GM18520 (cell line): Measurements from ENCODE around the gene JAZF1.
"Not testable (repeated sequence)": the region's sequence is repeated elsewhere in the genome, so short reads cannot be mapped to it uniquely, and the experiment has no call there.

Experiments
- ATAC-seq: cut with Tn5 transposase; IDR thresholded peaks from one replicate; pipeline ENCODE4 v1.9.1; 2021; ENCODE audit not compliant: unreplicated experiment

JAZF1 gene

DNA sequence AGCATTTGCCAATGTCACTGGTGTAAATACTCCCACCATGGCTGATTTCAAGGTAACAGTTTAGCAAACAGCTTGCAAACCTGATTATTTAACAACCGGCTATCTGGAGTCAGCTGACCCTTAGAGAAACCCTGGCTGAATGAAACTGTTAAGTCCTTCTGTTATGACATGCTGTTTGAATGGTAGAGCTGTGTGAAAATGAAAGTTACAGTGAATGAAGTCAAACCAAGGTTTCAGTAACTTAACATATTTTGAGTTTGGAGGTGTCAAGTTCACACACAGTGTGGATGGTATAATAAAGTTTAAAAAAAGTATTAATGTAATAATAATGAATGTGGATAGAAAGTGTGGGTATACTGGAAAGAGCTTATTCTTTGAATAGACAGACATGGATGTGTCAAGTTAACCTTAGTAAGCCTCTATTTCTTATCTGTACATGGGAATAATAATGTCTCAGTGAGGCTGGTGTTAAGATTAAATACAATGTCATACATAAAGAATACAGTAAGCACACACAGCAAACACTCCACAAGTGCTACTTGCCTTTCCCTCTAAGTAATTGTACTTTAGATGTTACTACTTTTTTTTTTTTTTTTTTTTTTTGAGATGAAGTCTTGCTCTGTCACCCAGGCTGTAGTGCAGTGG is 290.3 kb downstream of the JAZF1 start:
- ATAC-seq, result peak; percentile 97

DNA sequence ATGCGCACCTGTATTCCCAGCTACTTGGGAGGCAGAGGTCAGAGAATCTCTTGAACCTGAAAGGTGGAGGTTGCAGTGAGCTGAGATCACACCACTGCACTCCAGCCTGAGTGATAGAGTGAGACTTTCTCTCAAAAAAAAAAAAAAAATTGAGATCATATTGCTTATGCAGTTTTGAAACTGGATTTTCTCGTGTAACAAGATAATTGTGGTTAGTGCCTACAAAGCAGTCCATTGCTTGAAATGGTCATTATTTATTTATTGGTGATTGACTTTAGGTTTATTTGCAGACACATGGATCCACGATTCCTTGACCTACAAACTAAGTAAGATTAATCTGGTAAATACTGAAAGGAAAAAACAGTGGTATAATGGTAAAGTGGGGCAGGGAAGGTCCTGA is 290.8 kb downstream of the JAZF1 start:
- ATAC-seq, result no peak

DNA sequence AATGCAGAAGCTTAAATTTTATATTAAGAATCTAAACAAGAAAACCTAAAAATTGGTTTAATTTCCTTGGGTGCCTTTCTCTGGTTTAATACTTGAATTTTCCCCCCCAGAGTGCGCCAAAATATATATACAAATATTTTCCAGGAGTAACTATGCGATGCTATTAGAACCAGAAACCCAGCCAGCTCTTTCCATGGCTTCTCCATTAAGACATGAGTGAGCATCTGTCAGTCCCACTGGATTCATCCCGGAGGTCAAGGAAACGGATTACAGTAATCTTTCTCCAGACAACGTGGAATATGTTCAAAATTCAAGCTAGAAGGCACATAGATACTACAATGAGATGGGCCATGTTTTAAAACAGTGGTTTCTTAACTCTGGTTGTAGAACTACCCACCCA is 291.9 kb downstream of the JAZF1 start:
- ATAC-seq, result no peak

DNA sequence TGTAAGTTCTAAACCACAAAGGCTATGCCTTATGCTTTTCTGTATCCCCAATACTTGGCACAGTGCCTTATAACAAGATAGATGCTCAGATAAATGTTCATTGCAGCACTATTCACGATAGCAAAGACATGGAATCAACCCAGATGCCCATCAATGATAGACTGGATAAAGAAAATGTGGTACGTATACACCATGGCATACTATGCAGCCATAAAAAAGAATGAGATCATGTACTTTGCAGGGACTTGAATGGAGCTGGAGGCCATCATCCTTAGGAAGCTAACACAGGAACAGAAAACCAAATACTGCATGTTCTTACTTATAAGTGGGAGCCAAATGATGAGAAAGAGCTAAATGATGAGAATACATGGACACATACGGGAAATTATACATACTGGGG is 293.9 kb downstream of the JAZF1 start:
- ATAC-seq, result not testable (repeated sequence)

DNA sequence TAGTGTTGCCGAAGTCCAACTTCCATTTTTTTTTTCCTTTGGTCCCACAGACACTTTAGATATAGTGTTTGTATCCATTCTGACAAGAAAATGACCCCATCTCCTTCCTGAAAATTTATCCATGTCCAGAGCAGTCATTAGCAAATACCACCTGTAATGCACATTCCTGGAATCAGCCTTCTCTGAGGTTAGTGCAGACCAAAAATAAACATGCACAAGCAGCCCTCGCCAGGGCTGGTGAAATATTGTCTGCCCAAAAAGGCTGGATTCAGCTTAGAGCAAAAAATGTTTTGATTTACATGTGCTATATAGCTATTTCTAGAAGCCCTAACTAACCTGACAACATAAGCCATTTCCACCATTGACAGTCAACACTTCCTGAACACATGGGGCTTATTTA is 294.9 kb downstream of the JAZF1 start:
- no peak for ATAC-seq

DNA sequence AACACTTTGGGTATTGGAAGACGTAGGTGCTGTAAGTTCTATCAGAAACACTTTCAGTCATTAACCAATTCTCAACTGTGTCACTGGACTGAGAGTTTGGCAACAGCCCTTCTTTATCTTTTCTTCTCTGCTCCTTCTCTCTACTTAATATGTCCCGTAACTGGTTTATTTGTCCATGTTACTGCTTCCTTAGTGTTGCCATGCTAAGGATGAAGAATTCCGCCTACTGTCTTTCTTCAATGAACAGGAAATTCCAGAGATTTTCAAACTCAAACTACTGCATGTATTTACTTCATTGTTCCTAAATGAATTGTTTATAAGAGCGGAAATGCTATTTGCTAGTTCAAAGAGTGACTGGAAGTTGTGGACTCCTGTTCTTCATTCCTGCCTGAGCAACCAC is 296.9 kb downstream of the JAZF1 start:
- no peak for ATAC-seq

DNA sequence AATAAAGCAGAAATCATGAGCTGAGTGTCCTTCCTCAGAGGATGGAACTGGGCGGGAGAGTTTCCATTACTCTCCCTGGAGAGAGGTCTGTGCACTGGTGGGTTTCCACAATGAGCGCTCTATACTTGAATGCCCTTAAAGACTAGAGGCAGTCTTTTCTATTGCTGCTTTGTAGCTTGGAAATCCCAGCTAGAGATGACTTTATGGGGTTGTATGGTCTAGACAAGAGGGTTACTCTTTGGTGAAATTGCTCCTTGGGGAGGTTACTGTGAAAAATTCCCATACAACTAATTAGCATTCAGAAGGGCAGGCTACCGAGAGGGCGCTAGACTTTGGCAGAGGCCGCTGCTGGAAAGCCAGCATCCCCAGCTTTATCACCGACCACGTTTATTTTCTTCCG is 303.8 kb downstream of the JAZF1 start:
- ATAC-seq, result no peak

DNA sequence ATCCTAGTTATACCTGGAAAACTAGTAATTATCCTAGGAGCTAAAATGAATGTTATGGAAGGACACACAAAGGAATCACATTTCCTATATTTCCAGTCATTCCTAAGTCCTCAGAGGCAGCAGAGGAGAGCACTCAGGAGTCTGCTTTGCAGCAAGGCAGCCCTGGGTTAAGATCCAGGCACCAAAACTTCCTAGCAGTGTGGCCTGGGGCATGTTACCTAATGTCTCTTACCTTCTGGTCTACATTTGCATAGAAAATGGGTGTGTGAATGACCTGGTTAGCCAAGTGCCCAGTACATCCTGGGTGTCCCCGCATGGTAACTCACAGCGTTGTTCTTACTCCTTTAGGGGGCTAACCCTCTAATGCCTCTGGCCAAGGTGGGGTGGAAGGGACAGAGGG is 304.8 kb downstream of the JAZF1 start:
- no peak for ATAC-seq

DNA sequence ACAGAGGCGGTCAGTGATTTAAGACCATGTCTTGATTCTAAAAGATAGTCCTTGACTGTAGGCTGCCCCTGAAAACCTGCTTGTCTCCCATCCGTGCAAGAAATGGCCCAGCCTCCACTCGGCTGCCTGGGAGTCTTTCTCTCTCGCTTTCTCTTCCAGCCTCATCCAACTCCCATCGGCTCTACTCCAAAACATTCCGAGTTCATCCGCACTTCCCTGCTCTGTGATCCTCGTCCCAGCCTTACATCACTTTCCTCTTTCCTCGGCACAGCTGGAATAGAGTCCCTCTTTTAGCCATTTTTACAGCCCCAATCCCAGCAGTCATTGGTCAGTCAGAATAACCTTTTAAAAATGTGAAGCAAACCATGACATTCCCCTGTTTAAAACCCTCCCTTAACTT is 305.5 kb downstream of the JAZF1 start:
- ATAC-seq, result no peak

DNA sequence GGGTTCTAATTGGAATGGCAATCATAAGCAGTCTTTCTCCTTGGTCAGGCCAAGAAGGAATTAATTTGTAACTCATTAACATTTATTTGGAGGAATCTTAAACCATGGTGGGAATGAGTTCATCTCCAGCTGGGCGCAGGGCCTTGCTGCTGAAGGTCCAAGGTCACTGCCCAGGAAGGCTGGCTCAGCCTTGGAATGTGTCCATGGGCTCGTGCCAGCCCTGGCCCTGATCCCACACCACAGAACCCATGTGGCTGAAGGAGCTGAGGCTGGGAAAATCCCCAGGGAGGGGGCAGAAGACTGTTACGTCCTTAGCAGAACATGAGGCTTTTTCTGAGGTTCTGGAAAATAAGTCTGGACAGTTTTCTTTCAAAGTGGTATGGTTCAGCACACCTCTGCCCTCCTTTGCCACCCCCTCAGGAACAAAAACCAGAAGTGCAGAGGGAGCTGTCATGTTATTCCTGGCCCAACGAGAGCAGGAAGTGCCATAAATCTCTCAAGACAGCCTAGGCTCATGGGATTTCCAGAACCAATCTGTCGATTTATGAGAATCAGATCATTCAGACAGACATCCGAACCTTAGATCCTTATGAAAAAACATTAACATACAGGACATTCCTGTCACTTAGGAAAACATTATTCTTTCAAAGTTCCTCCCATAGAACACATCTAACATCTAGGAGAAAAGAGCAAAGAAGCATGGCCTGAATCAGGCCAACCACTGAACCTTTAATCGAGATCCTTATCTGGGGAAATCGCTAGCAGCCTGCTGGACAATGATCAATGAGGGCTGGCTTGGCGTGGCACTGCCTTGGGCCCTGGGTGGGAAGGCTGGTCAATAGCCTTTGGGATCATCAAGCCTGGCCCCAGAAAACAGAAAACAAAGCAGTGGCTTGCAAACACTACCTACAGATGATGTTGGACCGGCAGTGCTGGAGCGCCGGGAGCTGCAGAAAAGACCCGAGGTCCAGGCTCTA is 306.3 kb downstream of the JAZF1 start:
- ATAC-seq, result no peak

DNA sequence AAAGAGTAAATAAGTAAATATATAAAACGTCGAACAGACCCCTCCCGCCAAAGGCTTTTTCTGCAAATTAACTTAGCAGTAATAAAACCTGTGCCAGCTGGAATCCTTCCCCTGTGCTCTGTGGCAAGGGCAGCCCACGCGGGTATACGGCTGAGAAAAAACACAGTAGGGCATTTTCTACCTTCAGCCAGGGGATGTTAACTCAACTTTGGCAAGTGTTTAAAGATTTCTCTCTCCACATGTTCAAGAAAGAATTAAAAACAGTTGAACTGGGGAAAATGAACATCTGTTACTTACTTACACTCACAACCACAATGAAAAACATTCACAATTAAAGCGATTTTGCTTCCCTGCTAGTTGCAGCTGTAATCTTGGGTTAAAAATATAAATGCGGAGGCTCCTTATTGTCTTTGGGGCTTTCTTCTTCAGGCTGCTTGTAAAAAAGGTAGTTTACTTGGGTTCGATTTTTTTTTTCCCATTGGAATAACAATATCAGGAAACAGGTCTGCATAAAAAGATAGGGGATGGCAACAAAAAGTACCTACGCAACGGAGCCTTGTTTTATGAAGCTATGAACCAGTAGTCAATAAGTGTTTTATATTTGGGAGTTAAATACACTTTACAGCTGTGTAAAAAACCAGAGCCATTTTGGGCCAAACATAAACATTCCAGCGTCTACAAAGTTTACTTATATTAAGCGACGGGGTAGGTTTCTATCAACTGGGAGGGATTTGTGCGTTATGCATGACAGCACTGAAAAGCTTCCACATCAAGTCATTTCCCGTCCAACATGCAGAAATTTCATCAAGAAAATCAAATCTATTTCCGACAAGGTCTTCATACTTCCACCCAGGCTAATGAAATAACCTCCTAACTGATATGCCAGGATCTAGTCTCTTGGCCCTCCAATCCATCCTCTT is 308.0 kb downstream of the JAZF1 start:
- no peak for ATAC-seq

DNA sequence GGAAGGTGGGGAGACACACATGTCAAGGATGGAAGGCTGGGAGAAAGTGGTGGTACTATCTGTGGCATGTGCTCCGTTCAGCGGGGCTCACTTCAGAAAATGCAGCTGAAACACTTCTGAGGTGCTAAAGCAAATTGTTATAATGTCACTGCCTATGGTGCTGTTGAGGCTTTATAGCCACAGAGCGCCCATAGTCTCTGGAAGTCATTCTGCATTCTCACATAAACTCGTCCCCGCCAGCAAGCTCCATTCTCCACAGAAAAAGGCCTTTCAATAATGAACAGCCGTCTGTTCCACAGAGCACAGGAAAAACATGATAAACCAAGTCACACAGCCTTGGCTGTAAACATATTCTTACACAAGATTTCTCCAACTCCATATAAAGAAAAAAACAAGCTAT is 308.7 kb downstream of the JAZF1 start:
- no peak for ATAC-seq

DNA sequence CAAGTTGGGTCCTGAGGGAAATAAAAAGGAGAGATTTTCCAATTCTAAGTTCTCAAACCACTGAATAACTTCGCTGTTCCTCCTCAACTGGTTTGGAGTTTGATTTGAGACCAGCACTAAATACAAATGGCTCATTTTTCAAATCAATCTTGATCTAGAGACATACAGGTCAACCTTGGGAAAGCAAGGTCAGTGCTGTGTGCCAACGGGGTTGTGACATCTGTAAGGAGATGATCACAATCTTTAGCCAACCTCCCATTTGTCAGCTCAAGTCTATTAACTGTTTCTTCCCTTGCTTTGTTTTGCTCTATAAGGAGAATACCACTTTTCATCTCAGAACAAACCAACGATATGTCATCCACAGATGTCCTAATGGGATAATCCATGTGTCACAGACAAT is 309.5 kb downstream of the JAZF1 start:
- ATAC-seq, result no peak

DNA sequence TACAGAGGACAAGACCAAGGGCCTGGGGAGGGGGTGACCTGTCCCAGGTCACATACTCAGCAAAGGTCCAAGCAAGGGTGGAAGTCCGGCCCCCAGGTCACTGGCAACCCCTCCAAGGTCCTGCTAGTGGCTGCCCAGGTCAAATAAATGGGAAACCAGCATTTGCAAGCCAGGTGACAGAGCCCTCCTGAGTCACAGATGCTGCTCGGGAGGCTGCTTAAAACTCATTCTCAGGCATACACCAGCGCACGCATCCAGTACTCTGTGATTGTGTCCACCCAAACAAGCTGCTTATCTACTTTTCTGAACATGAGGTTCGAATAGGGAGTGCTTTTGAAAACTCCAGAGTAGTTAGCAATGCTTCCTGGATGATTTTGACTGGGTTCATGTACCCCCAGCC is 310.0 kb downstream of the JAZF1 start:
- no peak for ATAC-seq

DNA sequence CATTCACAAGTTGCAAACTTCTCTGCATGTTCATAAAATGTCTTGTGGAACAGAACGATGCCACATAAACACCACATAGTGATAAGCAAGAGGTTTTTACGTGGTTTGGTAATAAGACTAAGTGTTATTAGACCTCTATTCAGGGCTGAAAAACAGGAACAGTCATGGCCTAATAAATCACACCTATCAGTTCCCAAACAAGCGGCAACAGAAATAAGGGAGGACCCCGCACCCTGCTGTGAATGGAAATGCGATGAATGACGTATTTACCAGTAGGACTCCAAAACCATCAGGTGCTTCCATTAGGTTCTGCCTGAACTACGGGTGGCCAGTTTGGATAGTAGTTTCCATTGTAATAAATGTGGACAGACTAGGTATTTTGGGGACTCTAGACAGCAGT is 311.5 kb downstream of the JAZF1 start:
- no peak for ATAC-seq

DNA sequence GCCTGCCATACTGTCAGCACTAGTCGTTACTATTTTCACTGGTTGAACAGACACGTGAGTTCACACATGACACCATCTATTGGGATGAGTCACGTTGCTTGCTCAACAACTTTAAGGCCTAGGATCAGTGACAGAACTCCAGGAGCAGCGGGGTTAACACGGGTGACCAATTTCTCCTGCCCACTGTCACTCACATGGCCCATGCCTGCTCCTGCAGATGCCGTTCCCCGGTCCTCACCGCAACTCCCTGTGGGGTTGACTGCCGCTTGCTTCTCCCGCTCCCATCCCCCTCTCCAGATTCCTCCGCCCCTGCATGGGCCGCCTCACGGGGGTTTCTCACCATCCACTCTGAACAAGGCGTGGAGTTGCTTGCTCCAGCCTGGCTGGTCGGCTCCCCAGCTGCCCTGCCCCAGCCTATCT is 312.5 kb downstream of the JAZF1 start:
- no peak for ATAC-seq

DNA sequence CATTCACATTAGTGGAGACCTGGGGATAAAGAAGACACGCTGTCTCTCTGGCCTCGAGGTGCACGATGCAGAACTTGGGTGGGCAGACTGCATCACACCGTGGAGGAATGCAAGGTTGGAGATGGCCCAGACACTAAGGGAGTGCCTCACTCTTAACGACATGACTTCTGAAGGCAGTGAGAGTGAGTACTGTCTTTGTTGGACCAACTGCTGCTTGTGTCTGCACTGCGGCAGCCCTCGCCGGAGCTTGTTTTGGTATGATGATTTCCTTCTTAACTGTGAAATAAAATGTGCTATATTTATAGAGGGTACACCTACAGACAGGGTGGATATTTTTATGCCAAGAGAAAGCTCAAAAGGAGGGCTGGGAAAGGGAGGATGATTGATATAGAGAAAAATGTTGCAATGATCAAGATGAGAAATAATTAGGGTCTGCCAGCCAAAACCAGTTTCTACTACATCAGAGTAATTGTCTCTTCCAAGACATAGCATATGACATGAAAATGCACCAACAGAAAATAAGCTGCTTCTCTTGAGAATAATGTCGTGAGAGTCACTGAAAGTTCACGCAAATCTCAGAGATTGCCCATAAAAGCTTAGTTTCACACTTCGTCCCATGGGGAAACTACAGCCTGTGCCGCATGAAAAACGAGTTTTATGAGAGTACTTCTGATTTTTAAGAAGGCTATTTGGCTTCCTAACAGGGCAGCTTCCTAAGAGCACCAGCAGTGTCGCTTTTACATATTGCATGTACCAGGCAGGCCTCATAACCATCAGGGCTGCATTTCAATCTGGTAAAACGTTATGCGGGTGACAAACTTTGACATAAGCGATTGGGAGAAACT is 313.5 kb downstream of the JAZF1 start:
- ATAC-seq, result no peak

DNA sequence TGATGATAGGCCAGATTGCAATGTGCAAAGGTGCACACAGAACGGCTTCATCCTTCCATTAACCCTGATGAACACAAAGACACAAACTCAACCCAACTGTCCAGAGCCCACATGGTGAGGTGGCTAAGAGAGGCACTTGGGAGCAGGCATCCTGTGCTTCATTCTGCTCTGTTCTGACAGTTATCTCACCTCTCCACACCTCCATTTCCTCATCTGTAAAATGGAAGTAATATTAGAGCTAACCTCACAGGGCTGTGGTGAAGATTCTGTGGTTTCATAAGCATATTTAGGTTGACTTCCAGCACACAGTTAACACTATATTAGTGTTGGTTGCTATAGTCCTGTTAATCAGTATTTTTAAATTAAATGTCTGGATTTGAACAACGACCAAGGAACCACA is 314.3 kb downstream of the JAZF1 start:
- no peak for ATAC-seq

DNA sequence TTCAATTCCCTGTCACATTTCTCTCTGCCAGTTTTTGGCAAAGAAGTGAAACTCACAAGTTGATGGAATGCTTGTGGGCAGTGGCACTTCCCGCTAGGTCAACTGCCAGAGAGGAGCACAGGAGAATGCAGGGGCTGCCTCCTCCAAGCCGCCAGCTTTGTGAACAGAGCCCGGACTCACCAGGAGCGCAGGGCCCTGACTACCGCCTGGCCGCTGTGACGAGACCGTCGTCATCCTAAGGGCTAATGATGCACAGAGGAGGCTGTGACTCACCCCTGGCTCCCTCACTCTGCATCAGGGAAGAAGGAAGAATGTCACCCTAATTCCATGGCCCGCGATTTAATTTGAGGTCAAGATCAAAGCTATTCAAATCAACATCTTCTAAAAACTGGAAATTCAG is 316.7 kb downstream of the JAZF1 start:
- no peak for ATAC-seq

DNA sequence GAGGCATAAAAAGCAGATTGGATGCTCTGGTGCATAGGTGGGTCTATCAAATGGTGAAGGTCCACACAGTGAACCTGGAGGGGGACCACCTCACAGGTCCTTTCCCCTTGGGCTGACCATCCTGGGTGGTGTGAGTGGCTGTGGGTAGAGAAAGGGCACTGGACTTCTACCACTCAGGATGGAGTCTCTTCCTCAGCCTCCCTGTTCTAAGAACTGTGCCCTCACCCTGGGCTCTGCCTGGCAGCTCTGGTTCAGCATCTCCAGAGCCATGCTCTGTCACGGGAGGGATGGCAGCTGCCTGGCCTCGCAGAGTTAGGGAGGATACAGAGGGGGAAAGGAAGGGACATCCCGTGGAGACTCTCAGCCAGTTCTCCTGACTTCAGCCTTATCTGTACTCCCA is 318.8 kb downstream of the JAZF1 start:
- no peak for ATAC-seq
